Liver (tissue), 9 donors: ENCODE results near the gene SPHK2. TPM values are rescaled to one million over a fixed set of nuclear protein-coding genes. Genes with fewer than 3 reads are reported as not detected.

Experiments used
- DNase-seq: peaks from one replicate; pipeline ENCODE4 v3.0.0-alpha.2; 2017; ENCODE audit warnings: low spot score
- H3K27ac ChIP-seq, 2 donors: one replicate each; pipeline ENCODE4 v1.7.0; 2013; ENCODE audit warnings: inconsistent platforms in 2 of 2, low read length in 2 of 2, control low read depth in 1 of 2, low read depth in 1 of 2, mild to moderate bottlenecking in 1 of 2
- H3K27me3 ChIP-seq, 4 donors: one replicate each; pipeline versions ENCODE4 v1.6.1 to v1.7.0; 2013; ENCODE audit warnings: low read length in 3 of 4, inconsistent platforms in 1 of 4, mild to moderate bottlenecking in 1 of 4, moderate library complexity in 1 of 4; ENCODE audit not compliant: control insufficient read depth in 4 of 4, insufficient read depth in 4 of 4
- H3K36me3 ChIP-seq, 4 donors: one replicate each; pipeline versions ENCODE4 v1.6.1 to v1.7.0; 2013; ENCODE audit warnings: low read length in 3 of 4, mild to moderate bottlenecking in 3 of 4, low read depth in 1 of 4, moderate library complexity in 1 of 4; ENCODE audit not compliant: control insufficient read depth in 4 of 4, insufficient read depth in 3 of 4
- H3K4me1 ChIP-seq, 4 donors: one replicate each; pipeline versions ENCODE4 v1.6.1 to v1.7.0; 2013; ENCODE audit warnings: low read length in 3 of 4, mild to moderate bottlenecking in 3 of 4, moderate library complexity in 1 of 4; ENCODE audit not compliant: control insufficient read depth in 4 of 4, insufficient read depth in 4 of 4
- H3K4me3 ChIP-seq, 3 donors: one replicate each; pipeline versions ENCODE4 v1.6.1 to v1.7.0; 2013; ENCODE audit warnings: low read length in 3 of 3, control low read depth in 1 of 3, low read depth in 1 of 3, mild to moderate bottlenecking in 1 of 3
- H3K9ac ChIP-seq, 2 donors: one replicate each; pipeline ENCODE4 v1.7.0; 2013; ENCODE audit warnings: low read length in 2 of 2, mild to moderate bottlenecking in 2 of 2, moderate library complexity in 2 of 2, control low read depth in 1 of 2, low read depth in 1 of 2
- H3K9me3 ChIP-seq, 4 donors: one replicate each; pipeline versions ENCODE4 v1.6.1 to v1.7.0; 2013; ENCODE audit warnings: low read length in 3 of 4; ENCODE audit not compliant: control insufficient read depth in 4 of 4
- ATF3 ChIP-seq: IDR thresholded peaks from 2 replicates; pipeline ENCODE4 v1.6.1; 2016; ENCODE audit warnings: antibody characterized with exemption
- EGR1 ChIP-seq, 2 donors: IDR thresholded peaks; 2 replicates each; pipeline ENCODE4 v1.6.1; 2016 to 2018; ENCODE audit warnings: antibody characterized with exemption in 2 of 2, low read depth in 2 of 2
- FOXA1 ChIP-seq: IDR thresholded peaks from 2 replicates; pipeline ENCODE4 v1.6.1; 2016; ENCODE audit warnings: antibody characterized with exemption
- FOXA2 ChIP-seq: IDR thresholded peaks from 2 replicates; pipeline ENCODE4 v1.6.1; 2016; ENCODE audit warnings: antibody characterized with exemption
- GABPA ChIP-seq, 2 donors: IDR thresholded peaks in 1 of 2; conservative IDR thresholded peaks in 1 of 2; 2 replicates each; pipeline ENCODE4 v1.6.1; 2016; ENCODE audit warnings: antibody characterized with exemption in 2 of 2, mild to moderate bottlenecking in 1 of 2, moderate library complexity in 1 of 2
- HNF4A ChIP-seq, 2 donors: conservative IDR thresholded peaks; 2 replicates each; pipeline ENCODE4 v1.6.1; 2016; ENCODE audit warnings: antibody characterized with exemption in 2 of 2, mild to moderate bottlenecking in 2 of 2
- HNF4G ChIP-seq: IDR thresholded peaks from 2 replicates; pipeline ENCODE4 v1.6.1; 2016; ENCODE audit warnings: antibody characterized with exemption
- JUND ChIP-seq, 2 donors: IDR thresholded peaks; 2 replicates each; pipeline ENCODE4 v1.6.1; 2016; ENCODE audit warnings: antibody characterized with exemption in 2 of 2
- MAX ChIP-seq: IDR thresholded peaks from 2 replicates; pipeline ENCODE4 v1.6.1; 2016; ENCODE audit warnings: antibody characterized with exemption
- NR2F2 ChIP-seq: IDR thresholded peaks from 2 replicates; pipeline ENCODE4 v1.6.1; 2016; ENCODE audit warnings: antibody characterized with exemption
- RXRA ChIP-seq, 2 donors: IDR thresholded peaks; 2 replicates each; pipeline ENCODE4 v1.6.1; 2017 to 2018; ENCODE audit warnings: antibody characterized with exemption in 2 of 2, mild to moderate bottlenecking in 1 of 2
- SP1 ChIP-seq: IDR thresholded peaks from 2 replicates; pipeline ENCODE4 v1.6.1; 2018; ENCODE audit warnings: antibody characterized with exemption, mild to moderate bottlenecking
- TAF1 ChIP-seq: conservative IDR thresholded peaks from 2 replicates; pipeline ENCODE4 v1.6.1; 2016; ENCODE audit warnings: antibody characterized with exemption, mild to moderate bottlenecking
- YY1 ChIP-seq: IDR thresholded peaks from 2 replicates; pipeline ENCODE4 v1.6.1; 2016; ENCODE audit warnings: antibody characterized with exemption, mild to moderate bottlenecking
- ZBTB33 ChIP-seq: IDR thresholded peaks from 2 replicates; pipeline ENCODE4 v1.6.1; 2016; ENCODE audit warnings: antibody characterized with exemption
- whole genome bisulfite sequencing: extraction: QIAGEN DNeasy Blood & Tissue Kit; methylation state at CpG from one replicate; pipeline ENCODE4 v1.1.7; 2013; 5-methylcytosine and 5-hydroxymethylcytosine counted together
- polyA plus RNA-seq, 2 donors: library from polyadenylated mRNA; stranded (reverse) in 1 of 2; unstranded in 1 of 2; fragments of 200-250 nt in 1 of 2; fragments of >200 nt in 1 of 2; fragmentation: Nextera tagmentation in 1 of 2; extraction: Ambion mirVana in 1 of 2; gene quantifications; one replicate each; pipeline versions ENCODE4 v1.2.1 to v1.2.3, GENCODE V29; 2013 to 2015
- total RNA-seq, 2 donors: library from RNA; depleted of rRNA; stranded (reverse); fragments of >200 nt; gene quantifications; one replicate each; pipeline ENCODE4 v1.2.3, GENCODE V29; 2014
- TF ChIP-seq, protein P1 (sequence below): fragments of 150-350 bp; IDR thresholded peaks from 2 replicates; pipeline ENCODE4 v1.5.1; 2017; ENCODE audit warnings: improper control_type of control experiment, low read depth, low read length; ENCODE audit not compliant: missing input control
- TF ChIP-seq, protein P2 (sequence below): IDR thresholded peaks from 2 replicates; pipeline ENCODE4 v1.6.1; 2016; ENCODE audit warnings: antibody characterized with exemption, mild to moderate bottlenecking
- donor health status: healthy.
- donor health status: healthy.
- donor health status: healthy.
- donor health status: healthy.
- donor health status: healthy.

The SPHK2 gene
- total and polyA plus RNA-seq, 4 donors, result 9.6 to 17.3 (median 12.3) TPM

DNA sequence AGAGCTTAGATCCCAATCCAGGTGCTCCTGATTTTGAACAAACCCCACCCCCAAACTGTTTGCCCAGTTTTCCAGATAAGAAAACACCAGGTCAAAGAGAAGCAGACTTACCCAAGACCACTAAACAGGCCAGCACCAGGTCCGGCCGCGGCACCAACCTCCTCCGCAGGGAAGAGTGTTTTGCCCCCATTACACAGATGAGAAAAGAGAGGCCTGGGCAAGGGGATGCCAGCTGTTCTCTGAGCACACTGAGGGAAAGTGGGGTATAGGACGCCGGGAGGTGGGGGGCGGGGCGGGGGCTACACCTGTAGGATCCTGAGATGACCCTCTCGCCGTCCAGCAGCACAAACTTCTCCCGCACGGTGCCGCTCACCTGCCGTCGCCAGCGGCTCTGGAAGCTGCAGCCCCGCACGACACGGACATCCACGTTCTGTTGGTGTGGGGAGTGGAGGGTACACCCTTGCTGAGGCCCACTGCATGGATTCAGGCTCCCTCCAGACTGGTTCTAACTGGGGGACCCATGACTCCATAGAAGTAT is 9.7 kb upstream of the SPHK2 start:
- H3K27me3 ChIP-seq, result no peaks in the 10 kb centered on the region
- H3K4me3 ChIP-seq, result no peak overlapping the region
- H3K36me3 ChIP-seq, result peaks cover 0 to under 1% (median 0%) of the 10 kb centered on the region in 4 donors
- no peak overlapping the region for H3K27ac ChIP-seq
- H3K9me3 ChIP-seq, result no peaks in the 10 kb centered on the region
- DNase-seq, result no peak
- no peak overlapping the region for H3K9ac ChIP-seq
- peaks cover 0 to 8% (median 4%) of the 10 kb centered on the region in 4 donors for H3K4me1 ChIP-seq
- 96% methylated on average over 20 of the region's 20 CpGs for WGBS
- TF ChIP-seq JUND (IDR thresholded peaks at IDR 0.05) (no peak), SP1 (no peak), MAX (no peak), RXRA (IDR thresholded peaks at IDR 0.05) (no peak), TAF1 (no peak), GABPA (IDR thresholded peaks at IDR 0.05 in 1 of 2, conservative IDR thresholded peaks at IDR 0.05 in 1 of 2) (no peak), HNF4G (no peak), ZBTB33 (no peak), ATF3 (no peak), FOXA1 (no peak), YY1 (no peak), EGR1 (IDR thresholded peaks at IDR 0.05; ENCODE audit: low read depth in 2 of 2) (no peak), HNF4A (conservative IDR thresholded peaks at IDR 0.05) (no peak)
- TF ChIP-seq, protein P1, sequence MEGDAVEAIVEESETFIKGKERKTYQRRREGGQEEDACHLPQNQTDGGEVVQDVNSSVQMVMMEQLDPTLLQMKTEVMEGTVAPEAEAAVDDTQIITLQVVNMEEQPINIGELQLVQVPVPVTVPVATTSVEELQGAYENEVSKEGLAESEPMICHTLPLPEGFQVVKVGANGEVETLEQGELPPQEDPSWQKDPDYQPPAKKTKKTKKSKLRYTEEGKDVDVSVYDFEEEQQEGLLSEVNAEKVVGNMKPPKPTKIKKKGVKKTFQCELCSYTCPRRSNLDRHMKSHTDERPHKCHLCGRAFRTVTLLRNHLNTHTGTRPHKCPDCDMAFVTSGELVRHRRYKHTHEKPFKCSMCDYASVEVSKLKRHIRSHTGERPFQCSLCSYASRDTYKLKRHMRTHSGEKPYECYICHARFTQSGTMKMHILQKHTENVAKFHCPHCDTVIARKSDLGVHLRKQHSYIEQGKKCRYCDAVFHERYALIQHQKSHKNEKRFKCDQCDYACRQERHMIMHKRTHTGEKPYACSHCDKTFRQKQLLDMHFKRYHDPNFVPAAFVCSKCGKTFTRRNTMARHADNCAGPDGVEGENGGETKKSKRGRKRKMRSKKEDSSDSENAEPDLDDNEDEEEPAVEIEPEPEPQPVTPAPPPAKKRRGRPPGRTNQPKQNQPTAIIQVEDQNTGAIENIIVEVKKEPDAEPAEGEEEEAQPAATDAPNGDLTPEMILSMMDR, result no peak

DNA sequence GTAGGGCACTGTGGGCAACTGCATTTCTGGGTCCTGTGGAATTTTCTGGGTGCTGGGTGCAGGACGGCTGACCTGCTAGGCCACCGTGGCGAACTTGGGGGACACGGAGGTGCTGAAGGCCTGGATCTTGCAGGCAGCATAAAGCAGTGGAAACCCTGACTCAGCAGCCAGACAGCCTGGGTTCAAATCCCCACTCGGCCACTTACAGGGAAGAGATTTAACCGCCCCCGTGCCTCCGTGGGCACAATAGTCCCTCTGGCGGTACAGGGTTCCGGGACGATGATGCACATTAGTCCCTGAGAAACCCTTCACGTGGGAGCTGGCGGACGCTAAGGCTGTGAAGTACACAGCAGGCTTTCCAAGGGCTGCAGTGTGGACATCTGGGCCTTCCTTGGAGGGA is 7.4 kb upstream of the SPHK2 start:
- Histone ChIP-seq H3K9ac (no peak overlapping the region), H3K4me3 (no peak overlapping the region), H3K27me3 (no peaks in the 10 kb centered on the region), H3K27ac (no peak overlapping the region), H3K36me3 (peaks cover 15 to 22% (median 18%) of the 10 kb centered on the region in 4 donors), H3K9me3 (no peaks in the 10 kb centered on the region), H3K4me1 (peaks cover 2 to 19% (median 11%) of the 10 kb centered on the region in 4 donors)
- DNase-seq, result no peak
- 93% methylated on average over 14 of the region's 14 CpGs for WGBS
- TF ChIP-seq JUND (IDR thresholded peaks at IDR 0.05) (no peak), NR2F2 (no peak), MAX (no peak), YY1 (no peak), RXRA (IDR thresholded peaks at IDR 0.05) (no peak), TAF1 (no peak), ZBTB33 (no peak), HNF4G (no peak), FOXA2 (no peak), ATF3 (no peak), SP1 (no peak)
- TF ChIP-seq, protein P1, result no peak
- TF ChIP-seq, protein P2, sequence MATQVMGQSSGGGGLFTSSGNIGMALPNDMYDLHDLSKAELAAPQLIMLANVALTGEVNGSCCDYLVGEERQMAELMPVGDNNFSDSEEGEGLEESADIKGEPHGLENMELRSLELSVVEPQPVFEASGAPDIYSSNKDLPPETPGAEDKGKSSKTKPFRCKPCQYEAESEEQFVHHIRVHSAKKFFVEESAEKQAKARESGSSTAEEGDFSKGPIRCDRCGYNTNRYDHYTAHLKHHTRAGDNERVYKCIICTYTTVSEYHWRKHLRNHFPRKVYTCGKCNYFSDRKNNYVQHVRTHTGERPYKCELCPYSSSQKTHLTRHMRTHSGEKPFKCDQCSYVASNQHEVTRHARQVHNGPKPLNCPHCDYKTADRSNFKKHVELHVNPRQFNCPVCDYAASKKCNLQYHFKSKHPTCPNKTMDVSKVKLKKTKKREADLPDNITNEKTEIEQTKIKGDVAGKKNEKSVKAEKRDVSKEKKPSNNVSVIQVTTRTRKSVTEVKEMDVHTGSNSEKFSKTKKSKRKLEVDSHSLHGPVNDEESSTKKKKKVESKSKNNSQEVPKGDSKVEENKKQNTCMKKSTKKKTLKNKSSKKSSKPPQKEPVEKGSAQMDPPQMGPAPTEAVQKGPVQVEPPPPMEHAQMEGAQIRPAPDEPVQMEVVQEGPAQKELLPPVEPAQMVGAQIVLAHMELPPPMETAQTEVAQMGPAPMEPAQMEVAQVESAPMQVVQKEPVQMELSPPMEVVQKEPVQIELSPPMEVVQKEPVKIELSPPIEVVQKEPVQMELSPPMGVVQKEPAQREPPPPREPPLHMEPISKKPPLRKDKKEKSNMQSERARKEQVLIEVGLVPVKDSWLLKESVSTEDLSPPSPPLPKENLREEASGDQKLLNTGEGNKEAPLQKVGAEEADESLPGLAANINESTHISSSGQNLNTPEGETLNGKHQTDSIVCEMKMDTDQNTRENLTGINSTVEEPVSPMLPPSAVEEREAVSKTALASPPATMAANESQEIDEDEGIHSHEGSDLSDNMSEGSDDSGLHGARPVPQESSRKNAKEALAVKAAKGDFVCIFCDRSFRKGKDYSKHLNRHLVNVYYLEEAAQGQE, result no peak
